Endothelial cell (in vitro differentiated cells): Measurements from ENCODE around the gene KCNIP3. TPM values are rescaled to one million over a fixed set of nuclear protein-coding genes. Genes with fewer than 3 reads are reported as not detected.

ENCODE experiments used
- DNase-seq: peaks from one replicate; pipeline ENCODE4 v3.0.0; 2021; ENCODE audit warnings: low spot score
- H3K27ac Mint-ChIP-seq: one replicate; pipeline ENCODE4 v1.8.0; 2021; ENCODE audit warnings: mixed read lengths, inconsistent platforms; ENCODE audit not compliant: unreplicated experiment
- H3K27me3 Mint-ChIP-seq: one replicate; pipeline ENCODE4 v1.8.0; 2021; ENCODE audit warnings: mild to moderate bottlenecking, moderate library complexity, mixed read lengths, inconsistent platforms; ENCODE audit not compliant: unreplicated experiment
- H3K36me3 Mint-ChIP-seq: one replicate; pipeline ENCODE4 v1.8.0; 2021; ENCODE audit warnings: mild to moderate bottlenecking, low read depth, mixed read lengths, inconsistent platforms; ENCODE audit not compliant: unreplicated experiment
- H3K4me1 Mint-ChIP-seq: one replicate; pipeline ENCODE4 v1.8.0; 2021; ENCODE audit warnings: mild to moderate bottlenecking, mixed read lengths, inconsistent platforms; ENCODE audit not compliant: unreplicated experiment
- H3K4me3 Mint-ChIP-seq: one replicate; pipeline ENCODE4 v1.8.0; 2021; ENCODE audit warnings: mild to moderate bottlenecking, mixed read lengths, inconsistent platforms; ENCODE audit not compliant: unreplicated experiment
- H3K9me3 Mint-ChIP-seq: one replicate; pipeline ENCODE4 v1.8.0; 2021; ENCODE audit warnings: mixed read lengths, inconsistent platforms; ENCODE audit not compliant: unreplicated experiment
- total RNA-seq: library from RNA; stranded (reverse); fragmentation: NEBNext Ultra II Directional; extraction: Animal tissue kit (Norgen Biotek cat#: 25700); gene quantifications from one replicate; pipeline ENCODE4 v1.2.1, GENCODE V29; 2021; ENCODE audit not compliant: unreplicated experiment
- TF ChIP-seq, protein P1 (sequence below): fragments of 200-600 bp; sonication (generic); IDR thresholded peaks from one replicate; pipeline ENCODE4 v1.5.0; 2021; ENCODE audit warnings: antibody characterized with exemption; ENCODE audit not compliant: unreplicated experiment

KCNIP3 gene
- total RNA-seq, 1 donor from 2014 or later, result 0.26 TPM

DNA sequence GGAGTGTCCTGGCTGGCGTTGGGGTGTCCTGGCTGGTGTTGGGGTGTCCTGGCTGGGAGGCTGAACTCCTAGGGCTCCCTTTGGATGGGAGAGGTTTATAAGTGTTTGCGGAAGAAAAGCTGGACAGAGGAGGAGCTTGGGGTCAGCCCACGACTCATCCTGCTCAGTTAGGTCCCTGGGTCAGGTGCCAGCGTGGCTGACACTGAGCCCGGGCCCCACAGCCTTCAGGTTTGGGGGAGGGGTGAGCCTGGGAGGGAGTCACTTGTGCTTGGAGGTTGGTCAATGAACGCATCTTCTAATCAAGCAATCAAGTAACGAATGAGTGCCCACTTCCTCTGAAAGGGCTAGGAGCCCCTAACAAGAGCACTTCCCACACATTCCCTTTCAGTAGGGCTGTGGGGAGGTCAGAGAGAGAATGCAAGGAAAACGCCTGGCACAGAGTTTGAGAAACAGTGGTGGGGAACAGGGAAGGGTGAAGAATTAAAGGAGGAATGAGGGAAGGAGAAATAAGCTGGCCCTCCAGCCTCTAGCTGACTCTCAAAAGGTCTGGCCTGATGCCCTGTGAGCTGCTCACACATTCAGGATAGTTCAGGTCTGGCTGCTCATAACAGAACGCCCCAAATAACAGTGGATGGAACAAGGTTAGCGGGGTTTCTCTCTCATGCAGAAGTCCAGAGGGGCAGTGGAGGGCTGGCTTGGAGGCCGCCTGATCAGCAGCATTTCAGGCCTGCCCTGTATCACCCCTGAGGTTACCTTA is 670 bp downstream of the KCNIP3 start:
- Mint-ChIP-seq H3K27ac (no peak overlapping the region), H3K4me3 (peak overlapping the region; percentile 23), H3K27me3 (peaks cover 13% of the 10 kb centered on the region), H3K36me3 (no peaks in the 10 kb centered on the region), H3K4me1 (peaks cover 3% of the 10 kb centered on the region), H3K9me3 (no peaks in the 10 kb centered on the region)
- TF ChIP-seq, protein P1, sequence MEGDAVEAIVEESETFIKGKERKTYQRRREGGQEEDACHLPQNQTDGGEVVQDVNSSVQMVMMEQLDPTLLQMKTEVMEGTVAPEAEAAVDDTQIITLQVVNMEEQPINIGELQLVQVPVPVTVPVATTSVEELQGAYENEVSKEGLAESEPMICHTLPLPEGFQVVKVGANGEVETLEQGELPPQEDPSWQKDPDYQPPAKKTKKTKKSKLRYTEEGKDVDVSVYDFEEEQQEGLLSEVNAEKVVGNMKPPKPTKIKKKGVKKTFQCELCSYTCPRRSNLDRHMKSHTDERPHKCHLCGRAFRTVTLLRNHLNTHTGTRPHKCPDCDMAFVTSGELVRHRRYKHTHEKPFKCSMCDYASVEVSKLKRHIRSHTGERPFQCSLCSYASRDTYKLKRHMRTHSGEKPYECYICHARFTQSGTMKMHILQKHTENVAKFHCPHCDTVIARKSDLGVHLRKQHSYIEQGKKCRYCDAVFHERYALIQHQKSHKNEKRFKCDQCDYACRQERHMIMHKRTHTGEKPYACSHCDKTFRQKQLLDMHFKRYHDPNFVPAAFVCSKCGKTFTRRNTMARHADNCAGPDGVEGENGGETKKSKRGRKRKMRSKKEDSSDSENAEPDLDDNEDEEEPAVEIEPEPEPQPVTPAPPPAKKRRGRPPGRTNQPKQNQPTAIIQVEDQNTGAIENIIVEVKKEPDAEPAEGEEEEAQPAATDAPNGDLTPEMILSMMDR, result no peak
- no peak for DNase-seq

DNA sequence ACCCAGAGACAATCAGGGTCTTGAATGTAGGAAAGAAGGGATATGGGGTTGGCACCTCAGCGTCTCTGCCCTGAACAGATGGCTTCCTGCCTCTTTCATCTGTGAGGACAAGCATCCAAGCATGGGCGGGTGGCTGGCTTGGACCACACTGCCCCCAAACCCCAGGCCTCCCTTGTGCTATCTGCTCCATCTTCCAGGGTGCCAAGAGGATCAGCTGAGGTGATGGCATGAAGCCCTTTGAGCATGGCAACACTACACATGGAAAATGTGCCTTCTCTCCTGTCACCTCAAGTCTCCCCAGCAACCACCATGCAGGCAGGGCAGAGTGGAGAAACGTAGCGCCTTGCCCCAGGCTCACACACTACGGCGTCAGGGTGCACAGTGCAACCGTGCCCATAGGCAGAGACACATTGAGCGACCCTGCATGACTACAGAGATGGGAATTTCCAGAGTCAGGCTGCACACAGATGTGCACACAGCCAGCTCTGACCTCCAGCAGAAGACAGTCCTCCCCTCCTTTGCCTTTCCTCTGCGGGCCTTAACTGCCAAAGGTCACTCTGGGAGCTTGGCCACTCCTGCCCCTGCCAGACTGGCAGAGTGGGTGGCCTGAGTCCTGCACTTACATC is 1.5 kb downstream of the KCNIP3 start:
- H3K27me3 Mint-ChIP-seq, result peaks cover 15% of the 10 kb centered on the region
- TF ChIP-seq, protein P1, result no peak
- H3K4me3 Mint-ChIP-seq, result no peak overlapping the region
- no peaks in the 10 kb centered on the region for H3K9me3 Mint-ChIP-seq
- no peaks in the 10 kb centered on the region for H3K36me3 Mint-ChIP-seq
- H3K4me1 Mint-ChIP-seq, result peaks cover 3% of the 10 kb centered on the region
- DNase-seq, result no peak
- H3K27ac Mint-ChIP-seq, result no peak overlapping the region

DNA sequence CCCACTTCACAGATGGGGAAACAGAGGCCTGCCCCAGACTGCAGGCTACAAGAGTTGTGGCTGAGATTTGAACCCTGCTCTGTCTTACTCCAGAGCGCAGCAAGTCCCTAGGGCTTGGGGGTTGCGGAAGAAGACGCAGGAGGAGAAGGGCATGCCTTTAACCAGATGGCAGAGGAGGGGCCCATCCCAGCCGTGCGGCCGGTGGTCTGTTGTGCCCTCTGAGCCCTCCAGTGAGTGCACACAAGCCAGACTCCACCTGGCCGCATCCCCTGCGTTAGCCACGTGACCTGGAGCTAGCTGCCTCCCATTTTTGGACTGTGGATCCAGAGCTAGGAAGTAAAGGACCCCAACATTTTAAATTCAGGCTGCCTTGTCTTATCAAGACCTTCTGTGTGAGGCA is 2.8 kb downstream of the KCNIP3 start:
- Mint-ChIP-seq H3K36me3 (no peaks in the 10 kb centered on the region), H3K27me3 (peaks cover 15% of the 10 kb centered on the region), H3K4me1 (peaks cover 3% of the 10 kb centered on the region), H3K27ac (no peak overlapping the region), H3K9me3 (no peaks in the 10 kb centered on the region), H3K4me3 (no peak overlapping the region)
- TF ChIP-seq, protein P1, result no peak
- no peak for DNase-seq

DNA sequence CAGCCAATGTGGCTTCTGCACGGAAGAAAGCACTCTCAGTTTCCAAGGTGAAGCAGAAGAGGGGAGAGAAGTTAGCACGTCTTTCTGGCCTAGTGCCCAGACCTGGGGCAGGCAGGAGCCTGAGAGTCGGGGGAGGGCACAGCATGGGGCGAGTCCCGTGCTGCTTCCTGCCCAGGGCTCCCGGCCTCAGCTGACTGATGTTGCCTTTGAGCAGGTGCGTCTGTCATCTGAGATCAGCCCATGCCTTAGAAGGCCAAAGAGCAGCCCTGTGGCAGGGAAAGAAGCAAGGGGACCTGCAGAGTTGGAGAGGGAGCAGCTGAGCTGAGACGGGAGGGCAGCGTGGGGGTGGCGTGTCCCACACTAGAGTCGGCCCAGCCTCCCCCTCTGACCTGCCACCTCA is 3.3 kb downstream of the KCNIP3 start:
- no peak overlapping the region for H3K4me3 Mint-ChIP-seq
- H3K4me1 Mint-ChIP-seq, result peaks cover 3% of the 10 kb centered on the region

More for the DNA sequence above, 3.3 kb downstream of the KCNIP3 start:
- no peak for DNase-seq
- H3K36me3 Mint-ChIP-seq, result no peaks in the 10 kb centered on the region
- H3K27ac Mint-ChIP-seq, result no peak overlapping the region
- TF ChIP-seq, protein P1, result no peak
- peaks cover 15% of the 10 kb centered on the region for H3K27me3 Mint-ChIP-seq
- H3K9me3 Mint-ChIP-seq, result no peaks in the 10 kb centered on the region
